Limb (tissue), 2 donors: ENCODE measurements around the gene ATP6V1G3.
"Not testable (repeated sequence)": the region's sequence is repeated elsewhere in the genome, so short reads cannot be mapped to it uniquely, and the experiment has no call there.

ENCODE experiments used
- DNase-seq, 2 donors: peaks; one replicate each; pipeline ENCODE4 v3.0.0-alpha.2; 2016; ENCODE audit errors: extremely low spot score in 2 of 2

The ATP6V1G3 gene, protein sequence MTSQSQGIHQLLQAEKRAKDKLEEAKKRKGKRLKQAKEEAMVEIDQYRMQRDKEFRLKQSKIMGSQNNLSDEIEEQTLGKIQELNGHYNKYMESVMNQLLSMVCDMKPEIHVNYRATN

DNA sequence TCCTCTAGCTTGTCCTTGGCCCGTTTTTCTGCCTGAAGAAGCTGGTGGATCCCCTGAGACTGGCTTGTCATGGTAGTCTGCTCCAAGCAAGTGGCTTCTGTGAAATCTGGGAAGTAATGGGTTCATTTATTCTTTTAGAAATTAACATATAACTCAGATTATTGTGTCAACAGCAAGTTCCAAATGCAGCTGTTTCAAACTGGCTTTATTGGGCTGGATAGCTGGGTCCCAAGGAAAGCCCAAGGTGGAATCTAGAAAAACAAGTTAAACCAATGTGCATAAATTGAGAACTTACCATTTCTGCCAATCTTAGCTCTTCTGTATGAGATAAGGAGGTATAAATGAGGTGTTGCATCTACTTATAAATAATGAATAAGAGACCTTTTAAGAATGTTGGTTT lies at the start of gene ATP6V1G3:
Gene ATP6V1G3 (minus strand): TSS at position 101 of the 400 bp plus-strand sequence. CDS start 30 bp downstream, at position 71.
- DNase-seq = no peak

DNA sequence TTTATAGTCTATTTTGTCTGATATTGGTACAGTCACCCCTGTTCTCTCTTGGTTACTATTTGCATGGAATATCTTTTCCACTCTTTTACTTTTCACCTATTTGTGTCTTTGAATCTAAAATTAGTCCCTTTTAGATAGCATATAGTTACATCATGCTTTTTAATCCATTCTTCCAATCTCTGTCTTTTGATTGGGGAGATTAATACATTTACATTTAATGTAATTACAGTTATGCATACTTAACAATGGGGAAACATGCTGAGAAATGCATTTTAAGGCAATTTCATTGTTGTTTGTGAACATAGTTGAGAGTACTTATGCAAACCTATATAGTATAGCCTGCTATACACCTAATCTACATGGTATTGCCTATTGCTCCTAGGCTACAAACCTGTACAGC lies 48.4 kb upstream of the ATP6V1G3 start:
- DNase-seq = no peak

DNA sequence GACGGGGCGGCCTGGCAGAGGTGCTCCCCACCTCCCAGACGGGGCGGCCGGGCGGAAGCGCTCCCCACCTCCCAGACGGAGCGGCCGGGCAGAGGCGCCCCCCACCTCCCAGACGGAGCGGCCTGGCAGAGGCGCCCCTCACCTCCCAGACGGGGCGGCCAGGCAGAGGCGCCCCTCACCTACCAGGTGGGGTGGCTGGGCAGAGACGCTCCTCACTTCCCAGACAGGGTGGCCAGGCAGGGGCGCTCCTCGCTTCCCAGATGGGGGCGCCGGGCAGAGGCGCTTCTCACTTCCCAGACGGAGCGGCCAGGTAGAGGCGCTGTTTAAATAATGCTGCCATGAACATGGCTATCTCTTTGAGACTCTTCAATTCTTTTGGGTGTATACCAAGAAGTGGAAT lies 43.7 kb upstream of the ATP6V1G3 start:
- DNase-seq = no peak

DNA sequence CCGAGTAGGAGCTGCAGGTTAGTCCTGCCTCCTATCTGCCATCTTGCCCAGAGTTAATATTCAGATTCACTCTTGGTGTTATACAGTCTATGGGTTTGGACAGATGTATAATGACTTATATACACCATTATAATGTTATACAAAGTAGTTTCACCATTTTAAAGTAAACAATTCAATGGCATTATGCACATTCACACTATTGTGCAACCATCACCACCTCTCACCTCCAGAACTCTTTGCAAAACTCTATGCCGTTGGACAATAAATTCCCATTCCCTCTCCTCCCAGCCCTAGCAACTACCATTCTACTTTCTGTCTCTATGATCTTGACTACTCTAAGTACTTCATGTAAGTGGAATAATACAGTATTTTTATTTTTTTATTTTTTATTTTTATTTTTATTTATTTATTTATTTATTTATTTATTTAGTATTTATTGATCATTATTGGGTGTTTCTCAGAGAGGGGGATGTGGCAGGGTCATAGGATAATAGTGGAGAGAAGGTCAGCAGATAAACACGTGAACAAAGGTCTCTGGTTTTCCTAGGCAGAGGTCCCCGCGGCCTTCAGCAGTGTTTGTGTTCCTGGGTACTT lies 42.8 kb upstream of the ATP6V1G3 start:
- not testable (repeated sequence) for DNase-seq

DNA sequence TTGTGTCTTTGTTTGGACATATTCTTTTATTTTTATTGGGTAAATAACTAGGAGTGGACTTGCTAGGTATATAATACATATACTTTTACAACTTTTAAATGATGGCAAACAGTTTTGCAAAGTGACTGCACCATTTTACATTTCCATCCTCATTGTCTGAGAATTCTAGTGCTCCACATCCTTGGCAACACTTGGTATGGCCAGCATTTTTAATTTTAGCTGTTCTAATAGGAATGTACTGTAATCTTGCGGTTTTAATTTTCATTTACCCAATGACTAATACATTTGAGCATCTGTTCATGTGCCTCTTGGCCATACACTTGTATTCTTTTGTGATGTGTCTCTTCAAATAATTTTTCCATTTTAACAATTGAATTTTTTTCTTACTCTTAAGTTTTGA lies 37.0 kb upstream of the ATP6V1G3 start:
- DNase-seq = no peak

DNA sequence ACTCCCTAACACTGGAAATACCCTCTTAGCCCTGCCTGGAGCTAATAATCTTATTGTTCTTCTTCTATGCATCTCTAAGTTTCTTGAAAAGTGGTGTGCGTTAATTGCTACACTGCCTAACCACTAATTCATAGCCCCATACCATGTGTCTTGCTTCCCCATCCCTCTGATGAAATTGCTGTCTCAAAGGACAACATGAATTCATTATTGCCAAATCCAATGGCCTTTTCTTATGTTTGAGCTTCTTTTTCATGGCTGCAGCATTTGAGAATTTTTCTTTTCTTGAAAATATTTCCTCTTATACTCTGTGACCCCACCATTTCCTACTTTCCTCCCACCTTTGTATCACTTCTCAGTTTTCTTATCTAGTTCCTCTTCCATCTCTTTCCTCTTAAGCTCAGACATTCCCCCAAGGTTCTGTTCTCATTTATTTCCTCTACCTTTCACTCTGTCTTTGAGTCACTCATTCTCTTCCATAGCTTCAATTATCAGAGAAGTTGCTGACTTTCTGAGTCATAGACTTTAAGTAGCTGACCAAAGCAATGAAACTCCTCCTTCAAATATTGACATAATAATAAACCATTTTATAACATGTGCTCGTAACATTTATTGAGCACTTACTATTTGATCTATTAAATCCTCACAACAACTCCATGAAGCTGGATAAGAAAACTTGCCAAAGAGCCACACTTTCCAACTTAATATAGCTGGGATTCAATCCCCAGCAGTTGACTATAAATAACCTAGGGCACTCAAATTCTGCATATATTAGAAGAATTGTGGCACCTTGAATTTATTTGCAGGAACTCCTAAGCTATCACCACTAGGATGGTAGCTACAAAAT lies 35.5 kb upstream of the ATP6V1G3 start:
- no peak for DNase-seq

DNA sequence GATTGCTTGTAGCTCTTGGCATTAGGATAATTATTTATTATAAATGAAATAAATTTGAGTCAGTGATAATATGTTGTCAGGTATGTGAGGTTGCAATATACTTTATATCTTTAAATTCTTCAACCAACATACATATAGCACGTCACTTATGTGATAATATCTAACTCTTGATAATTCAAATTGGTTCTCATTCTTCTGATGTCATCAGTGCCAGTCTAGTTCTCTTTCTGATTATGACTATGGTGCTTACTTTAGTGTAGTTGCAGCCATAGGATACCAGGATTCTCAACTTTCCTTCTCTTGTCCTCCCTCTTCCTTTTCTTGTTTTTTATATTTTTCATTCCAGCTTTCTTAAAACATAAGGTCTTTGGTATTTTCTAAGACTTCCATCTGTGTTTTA lies 34.8 kb upstream of the ATP6V1G3 start:
- DNase-seq = no peak

DNA sequence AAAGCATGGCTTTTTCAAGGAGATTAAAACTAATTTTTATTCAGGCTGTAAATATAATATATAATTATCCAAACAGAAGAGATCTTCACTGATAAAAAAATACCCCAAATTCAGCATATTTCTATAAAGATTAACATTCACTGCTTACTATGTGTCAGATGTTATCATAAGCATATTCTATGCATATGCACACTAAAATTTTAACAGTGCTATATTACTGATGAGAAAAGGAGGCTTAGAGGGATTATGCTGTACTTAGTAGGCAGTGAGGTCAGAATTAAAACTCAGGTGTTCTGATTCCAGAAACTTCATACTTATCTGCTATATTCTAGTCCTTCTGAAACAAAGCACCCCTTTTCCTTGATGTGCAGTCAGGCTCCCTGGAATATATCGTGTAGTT lies 33.8 kb upstream of the ATP6V1G3 start:
- no peak for DNase-seq

DNA sequence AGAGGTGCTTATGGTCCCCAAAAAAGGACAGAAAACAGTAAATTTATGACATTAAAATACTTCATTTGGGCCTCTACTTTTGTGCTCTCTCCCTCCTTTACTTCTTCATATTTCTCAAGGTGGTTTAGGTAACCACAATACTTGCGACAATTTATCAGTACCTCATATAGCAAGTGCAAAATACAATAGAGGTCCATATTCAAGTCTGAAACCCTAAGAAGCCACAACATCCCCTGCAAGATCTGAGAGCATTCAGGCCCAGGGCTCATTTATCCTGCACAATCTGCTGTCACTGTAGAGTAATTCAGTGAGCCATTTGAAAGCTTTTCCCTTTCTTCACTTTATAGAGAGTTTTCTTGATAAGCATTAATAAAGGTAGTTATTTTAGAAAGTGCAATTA lies 24.2 kb upstream of the ATP6V1G3 start:
- DNase-seq = no peak

DNA sequence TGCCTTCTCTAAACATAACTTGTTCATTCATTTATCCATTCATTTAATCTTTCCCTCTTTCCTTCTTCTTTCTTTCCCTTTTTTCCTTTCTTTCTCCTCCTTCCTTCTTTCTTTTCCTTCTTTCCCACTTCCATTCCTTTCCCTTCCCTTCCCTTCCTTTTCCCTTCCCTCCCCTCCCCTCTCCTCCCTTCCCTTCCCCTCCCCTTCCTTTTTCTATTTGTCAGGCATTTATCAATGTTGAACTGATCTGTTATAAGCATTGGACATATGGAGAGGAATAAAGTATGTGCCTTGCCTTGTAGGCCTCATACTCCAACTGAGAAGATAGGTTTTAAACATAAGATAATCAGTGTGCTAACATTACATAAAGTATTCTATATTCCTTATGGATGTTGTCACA lies 23.7 kb upstream of the ATP6V1G3 start:
- DNase-seq = no peak

DNA sequence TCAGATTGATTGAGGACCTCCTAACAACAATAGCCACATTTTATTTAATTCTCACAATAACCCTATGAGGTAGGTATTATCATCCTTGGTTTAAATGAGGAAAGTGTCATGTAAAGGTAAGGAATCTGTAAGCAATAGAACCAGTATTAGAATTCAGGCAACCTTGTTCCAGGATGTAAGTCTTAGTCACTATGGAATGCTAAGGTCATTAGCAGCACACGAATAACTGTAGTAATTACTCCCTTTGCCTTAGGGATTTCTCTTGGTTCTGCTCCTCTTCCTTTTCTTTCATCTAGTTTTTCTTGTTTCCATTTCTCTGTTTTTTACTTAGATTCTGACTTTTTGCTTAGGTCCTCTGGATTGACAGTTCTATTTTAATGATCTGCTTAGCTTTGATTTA lies 23.1 kb upstream of the ATP6V1G3 start:
- DNase-seq = no peak

DNA sequence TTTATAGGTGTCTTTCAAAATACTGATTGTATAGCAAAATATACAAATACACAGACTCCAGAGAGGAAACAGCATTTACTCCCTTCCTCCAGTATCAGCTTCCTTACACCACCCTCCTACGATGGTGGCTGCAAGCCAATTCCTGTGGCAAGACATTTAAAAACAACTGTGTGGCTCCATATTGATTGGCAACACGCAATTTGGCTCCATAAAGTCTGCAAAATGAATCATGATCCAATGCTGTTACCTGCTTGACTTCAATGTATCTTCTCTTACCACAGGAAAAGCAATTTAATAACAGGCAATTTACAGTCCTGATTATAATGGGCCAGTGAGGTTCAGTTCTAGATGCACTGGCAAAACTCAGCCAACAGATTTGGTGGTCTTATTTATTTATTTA lies 19.7 kb upstream of the ATP6V1G3 start:
- no peak for DNase-seq

DNA sequence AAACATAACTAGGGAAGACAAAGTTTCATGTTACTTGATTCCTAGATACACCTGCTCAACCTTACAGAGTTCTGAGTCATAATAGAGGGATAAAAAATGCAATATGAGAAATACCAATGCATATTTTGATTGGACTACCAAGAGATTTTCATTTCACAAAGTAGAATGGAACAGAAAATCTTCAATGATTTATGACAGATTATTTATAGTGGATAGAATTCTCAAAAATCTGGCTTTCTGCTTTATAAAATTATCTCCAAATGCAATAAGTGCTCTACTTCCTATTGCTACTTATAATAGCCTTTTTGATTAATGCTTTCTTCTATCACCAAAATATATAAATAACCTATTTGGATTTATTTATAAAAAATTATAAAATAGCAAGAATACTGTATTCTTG lies 18.9 kb upstream of the ATP6V1G3 start:
- no peak for DNase-seq

DNA sequence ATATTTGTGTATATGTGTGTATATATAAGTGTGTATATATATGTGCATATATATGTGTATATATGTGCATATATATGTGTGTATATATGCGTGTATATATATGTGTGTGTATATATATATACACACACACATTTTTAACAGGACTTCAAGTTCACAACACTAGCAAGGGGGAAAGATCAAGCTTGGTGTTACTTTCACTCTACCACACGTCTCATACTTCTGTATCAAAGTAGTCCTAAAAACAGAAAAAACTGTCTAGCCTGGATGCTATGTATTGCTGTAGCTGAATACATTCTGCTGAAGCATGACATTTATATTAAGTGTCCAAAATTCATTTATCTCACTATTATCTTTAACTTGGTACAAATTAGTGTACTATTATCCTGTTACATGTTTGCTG lies 17.9 kb upstream of the ATP6V1G3 start:
- DNase-seq = no peak

DNA sequence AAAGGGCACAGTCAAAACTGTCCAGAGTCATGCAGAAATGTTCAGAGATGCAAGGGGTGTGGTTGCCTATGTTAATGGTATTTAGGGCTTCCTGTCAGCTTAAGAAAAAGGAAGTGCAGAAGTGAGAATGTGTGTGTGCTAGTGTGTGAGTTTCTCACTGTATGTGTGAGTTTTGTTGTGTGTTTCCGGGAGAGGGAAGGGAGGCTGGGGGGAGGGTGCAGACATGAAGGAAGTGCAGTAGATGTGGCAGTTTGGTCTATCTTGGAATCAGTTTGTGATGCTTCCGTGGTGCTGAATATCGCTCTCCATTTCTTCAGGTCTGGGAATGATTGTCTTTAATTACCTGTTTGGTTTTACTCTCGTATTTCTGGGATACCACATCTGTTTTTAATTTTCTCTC lies 16.5 kb upstream of the ATP6V1G3 start:
- no peak for DNase-seq

DNA sequence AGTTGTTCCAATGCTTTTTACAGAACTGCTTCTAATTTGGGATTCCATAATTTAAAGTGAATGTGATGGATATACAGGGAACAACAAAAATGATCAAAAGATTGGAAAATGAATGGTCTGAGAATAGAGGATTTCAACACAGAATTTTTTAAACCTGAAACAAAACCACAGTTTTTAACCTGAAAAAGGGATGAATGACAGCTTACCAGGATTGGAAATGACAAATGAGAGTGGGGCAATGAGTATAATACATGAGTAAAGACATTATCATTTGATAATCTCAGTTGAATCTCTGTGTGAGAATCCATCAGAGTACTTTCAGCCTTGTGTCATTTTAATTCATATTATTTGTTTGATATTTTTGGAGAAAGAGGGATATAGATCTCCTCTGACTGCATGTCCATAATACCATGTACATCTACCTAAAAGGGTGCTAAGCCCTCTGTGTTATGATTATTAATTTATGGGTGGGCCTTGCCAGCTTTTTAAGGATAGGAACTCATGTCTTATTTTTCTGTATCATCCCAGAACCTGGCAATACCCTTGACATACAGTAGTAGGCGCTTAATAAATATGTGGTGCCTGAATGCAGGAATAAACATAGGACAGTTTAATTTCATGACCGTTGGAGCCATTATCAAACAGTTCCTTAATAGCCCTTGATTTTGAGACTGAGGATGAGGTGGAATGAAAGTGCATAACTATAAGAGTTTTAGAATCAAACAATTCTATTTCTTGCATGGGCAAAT lies 12.4 kb upstream of the ATP6V1G3 start:
- no peak for DNase-seq

DNA sequence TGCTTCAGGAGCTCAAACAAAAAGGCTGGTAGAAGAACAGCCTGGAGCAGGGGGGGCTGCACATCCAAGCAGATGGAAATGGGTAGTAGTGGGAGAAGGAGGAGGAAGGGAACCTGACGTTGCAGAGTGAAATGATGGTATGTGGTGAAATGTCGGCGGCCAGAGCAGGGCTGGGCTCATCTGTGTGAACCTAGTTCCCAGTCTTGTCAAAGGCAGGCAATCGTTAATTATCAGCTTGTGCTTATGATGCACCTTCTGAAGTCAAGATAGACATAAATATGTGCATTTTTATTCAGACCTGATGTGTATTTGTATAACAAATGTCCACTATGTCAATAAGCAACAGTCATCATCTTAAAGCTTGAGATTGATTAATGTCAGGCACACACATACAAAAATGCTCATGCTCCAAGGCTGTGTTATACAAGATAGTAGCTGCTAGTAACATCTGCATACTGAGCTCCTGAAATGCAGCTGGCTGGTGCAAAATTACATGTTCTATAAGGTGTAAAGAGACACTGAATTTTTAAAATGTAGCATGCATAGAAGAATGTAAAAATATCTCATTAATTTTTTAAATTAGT lies 10.6 kb upstream of the ATP6V1G3 start:
- no peak for DNase-seq

DNA sequence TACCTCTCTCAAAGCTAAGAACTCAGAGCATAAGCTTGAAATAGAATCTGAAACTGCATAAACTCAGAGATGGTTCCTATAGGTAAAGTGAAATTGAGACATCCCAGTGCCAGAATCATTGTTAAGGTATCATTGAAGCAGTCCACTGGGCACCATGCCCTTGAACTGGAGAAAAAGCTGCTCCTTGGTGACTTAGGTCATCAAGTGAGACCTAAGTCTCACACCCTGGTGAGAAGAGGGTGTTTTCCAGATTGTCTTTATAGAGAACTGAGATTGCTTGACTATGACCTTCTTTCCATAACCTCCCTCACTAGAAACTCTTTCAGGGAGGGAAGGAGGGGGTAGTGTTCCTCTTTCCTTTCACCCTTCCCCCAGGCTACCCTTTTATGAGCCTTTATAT lies 9.4 kb upstream of the ATP6V1G3 start:
- DNase-seq = no peak

DNA sequence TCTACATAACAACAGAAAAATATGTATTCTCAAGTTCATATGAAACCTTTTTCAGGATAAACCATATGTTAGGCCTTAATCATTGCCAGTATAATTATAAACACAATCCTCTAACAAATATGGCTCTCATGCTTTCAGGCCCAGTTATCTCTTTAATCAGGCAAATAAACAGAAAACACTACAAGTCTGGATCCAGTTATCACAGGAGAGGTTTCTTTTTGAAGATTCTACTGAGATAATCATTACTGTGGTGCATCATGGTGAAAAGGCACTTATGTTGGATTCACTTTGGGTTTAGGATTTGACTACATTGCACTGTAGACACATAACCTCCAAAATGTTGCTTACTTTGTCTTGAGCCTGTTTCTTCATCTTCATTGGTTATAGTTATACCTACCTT lies 8.4 kb upstream of the ATP6V1G3 start:
- DNase-seq = no peak

DNA sequence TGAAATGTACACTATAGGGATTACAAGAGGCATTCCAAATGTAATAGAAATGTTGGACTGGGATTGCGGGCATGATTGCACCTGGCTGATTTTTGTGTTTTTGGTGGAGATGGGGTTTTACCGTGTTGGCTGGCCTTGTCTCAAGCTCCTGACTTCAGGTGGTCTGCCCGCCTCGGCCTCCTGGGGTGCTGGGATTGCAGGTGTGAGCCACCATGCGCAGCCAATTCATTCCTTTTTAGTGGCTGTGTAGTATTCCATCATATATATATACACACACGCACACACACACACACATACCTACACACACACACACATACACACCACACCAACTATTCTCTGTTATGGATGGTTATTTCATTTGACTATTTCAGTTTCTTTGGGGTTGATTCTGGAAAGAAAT lies 4.7 kb upstream of the ATP6V1G3 start:
- no peak for DNase-seq

DNA sequence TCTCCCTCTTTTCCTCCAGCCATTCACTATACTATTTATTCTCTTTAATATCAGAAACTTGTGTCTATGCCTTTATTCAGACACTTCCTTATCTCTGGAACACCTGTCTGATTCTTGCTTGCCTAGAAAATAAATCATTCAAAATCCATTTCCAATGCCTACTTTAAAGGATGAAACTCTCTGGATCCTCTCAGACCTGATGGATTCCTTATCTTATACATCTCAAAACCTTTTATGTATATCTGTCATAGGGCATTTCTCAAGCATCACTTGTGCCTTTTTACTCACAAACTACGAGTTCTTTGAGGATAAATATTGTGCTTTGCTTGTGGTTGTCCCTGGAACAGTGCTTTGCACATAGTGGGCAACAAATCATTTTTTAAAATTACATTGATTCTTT lies 3.8 kb upstream of the ATP6V1G3 start:
- no peak for DNase-seq

DNA sequence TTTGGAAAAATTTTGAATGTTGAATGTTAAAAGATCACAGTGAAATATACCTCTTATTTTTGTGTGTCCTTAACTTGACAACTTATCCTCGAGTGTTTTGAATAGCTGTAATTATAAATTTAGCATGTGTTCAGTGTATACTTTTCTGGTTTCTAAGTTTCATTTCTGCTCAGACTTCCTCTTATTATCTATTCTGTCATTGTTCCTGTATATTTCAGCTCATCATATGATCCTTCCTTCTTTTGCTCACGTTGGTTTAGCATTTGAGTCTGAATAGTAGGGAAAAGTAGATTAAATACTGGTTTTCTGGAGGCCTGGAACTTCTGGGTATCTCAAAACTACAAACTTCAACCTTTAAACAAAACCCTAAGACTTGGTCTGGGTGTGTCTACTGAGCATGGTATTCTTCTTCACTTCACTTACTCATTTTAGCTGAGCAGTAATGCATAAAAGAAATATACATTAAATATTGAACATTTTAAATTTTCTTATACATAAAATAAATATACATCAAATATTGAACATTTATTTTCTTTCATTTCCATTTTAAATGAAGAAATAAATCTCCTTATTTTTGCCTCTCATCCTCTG lies 3.3 kb upstream of the ATP6V1G3 start:
- DNase-seq = no peak
